ENCODE results near the gene CSNK2B.

CSNK2B gene

GRCh38 chr6:31639043-31639442, 26.8 kb upstream of the CSNK2B start:
- no peak for DNase-seq

DNA sequence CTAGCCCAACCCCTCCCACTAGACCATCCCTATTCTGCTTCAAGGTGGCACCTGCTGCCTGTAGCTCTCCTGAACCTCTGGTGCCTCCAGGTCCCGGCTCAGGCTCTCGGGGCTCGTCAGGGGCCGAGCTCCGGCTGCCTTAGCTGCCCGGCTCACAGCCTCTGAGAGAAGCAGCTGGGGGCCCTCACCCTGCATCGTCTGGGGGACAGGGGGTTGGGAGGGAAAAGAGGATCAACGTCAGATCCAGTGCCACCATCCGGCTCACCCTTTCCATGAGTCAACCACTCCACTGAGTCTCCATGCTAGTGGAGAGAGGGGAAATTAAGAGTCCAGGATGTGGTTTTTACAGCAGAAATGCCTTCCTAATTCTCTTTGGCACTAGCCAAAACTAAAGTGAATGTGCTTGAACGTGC, 26.4 kb upstream of the CSNK2B start:
- no peak for DNase-seq

- DNase-seq, result no peak
These were observed 25.3 kb upstream of the CSNK2B start for GRCh38 chr6:31640612-31641011.

- no peak for DNase-seq
These were observed 24.5 kb upstream of the CSNK2B start for GRCh38 chr6:31641370-31641769.

DNA sequence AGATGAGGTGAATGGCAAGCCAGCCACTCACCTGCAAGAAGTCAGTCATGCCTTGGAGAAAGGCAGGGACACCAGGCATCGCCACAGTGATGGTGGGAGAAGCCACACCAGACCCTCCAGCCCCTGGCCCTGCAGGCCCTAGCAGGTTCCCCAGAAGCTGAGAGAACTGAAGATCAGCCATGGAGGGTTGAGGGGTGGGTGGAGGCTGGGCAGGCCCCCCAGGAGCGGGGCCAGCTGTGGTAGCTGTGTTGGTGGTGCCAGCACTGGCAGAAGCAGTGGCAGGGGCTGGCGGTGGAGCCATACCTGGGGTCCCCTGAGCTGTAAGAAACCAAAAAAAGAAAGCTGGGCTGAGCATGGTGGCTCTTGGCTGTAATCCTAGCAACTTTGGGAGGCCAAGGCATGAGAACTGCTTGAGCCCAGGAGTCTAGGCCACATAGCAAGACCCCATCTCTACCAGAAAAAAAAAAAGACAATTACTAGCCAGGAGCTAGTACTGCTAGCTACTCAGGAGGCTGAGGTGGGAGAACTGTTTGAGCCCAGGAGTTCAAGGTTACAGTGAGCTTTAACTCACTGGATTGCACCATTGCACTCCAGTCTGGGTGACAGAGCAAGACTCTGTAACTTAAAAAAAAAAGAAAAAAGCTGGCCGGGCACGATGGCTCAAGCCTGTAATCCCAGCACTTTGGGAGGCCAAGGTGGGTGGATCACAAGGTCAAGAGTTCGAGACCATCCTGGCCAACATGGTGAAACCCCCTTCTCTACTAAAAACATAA, 22.9 kb upstream of the CSNK2B start:
- DNase-seq, result no peak

GRCh38 chr6:31643818-31644454, 21.9 kb upstream of the CSNK2B start:
- DNase-seq, result no peak

- DNase-seq, result no peak
These were observed 20.6 kb upstream of the CSNK2B start for GRCh38 chr6:31645325-31645724.

DNA sequence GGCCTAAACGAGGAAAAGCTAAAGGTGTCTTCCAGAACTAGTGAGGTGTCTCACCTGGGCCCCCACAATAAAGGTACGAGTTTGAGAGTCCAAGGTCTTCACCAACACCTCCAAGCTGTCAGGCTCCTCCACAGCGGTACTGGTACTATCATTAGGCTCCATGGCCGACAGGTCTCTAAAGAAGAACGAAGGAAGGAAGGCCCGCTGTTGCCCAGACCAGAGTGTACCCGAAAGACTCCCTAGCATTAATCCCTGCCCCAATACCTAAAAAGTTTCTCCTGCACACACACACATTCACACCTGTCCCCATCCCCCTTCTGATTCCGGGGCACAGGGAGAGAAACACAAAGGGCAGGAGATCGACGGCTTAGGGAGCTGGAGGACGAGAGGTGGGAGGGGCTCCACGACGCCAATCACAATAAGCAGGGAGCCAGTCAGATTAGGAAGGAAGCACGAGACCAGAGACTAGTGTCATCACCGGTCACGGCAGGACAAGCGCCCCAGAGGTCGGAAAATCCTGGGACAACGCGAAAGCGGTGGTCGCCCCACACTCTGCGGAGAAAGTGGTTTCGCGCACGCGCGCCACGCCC, 14.2 kb upstream of the CSNK2B start:
- DNase-seq, result peak; percentile 64

DNA sequence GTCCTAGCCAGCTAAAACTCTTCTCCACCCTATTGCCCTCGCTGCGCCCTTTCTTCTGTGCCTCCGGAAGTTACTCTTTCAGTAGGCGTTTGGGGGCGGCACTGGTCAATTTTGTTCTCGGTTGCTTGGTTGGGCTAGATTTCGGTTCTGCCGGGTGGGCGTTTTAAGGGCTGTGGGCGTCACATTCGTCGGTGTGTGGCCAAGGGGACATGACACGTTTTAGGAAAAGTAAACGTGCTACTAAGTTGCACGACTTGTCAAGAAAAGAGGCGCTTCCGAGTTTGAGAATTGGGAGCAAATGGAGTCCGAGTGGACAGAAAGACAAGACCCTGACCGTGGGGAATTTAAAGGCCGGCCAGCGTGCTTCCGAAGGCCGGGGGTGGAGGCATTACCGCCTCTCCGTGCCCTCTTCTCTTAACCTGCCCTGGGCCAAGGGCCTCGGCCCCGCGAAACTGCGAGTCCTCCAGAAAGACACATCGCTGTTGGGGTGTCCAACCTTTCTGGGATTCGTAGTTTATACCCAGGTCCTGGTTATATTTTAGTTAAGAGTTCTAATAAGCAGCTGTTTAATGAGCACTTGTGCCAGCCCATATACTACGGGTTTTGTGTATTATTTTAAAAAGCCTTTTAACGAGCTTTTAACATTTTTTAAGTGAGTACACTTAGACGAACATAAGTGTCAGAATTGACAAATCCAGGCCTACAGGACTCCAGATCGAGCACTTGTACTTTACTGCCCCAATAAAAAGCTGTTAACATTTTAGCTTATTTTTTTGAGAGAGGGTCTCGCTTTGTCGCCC, 12.8 kb upstream of the CSNK2B start:
- DNase-seq, result peak; percentile 93

- no peak for DNase-seq
These were observed 11.1 kb upstream of the CSNK2B start for GRCh38 chr6:31654574-31655348.

GRCh38 chr6:31655349-31656237, 10.3 kb upstream of the CSNK2B start, which contains the start of gene APOM:
APOM (plus strand) TSS chr6:31655894; CDS start chr6:31655967, 73 bp downstream.
- DNase-seq, result no peak

GRCh38 chr6:31657406-31658157, 8.3 kb upstream of the CSNK2B start:
- no peak for DNase-seq

- no peak for DNase-seq
These were observed 7.7 kb upstream of the CSNK2B start for GRCh38 chr6:31658158-31658688.

DNA sequence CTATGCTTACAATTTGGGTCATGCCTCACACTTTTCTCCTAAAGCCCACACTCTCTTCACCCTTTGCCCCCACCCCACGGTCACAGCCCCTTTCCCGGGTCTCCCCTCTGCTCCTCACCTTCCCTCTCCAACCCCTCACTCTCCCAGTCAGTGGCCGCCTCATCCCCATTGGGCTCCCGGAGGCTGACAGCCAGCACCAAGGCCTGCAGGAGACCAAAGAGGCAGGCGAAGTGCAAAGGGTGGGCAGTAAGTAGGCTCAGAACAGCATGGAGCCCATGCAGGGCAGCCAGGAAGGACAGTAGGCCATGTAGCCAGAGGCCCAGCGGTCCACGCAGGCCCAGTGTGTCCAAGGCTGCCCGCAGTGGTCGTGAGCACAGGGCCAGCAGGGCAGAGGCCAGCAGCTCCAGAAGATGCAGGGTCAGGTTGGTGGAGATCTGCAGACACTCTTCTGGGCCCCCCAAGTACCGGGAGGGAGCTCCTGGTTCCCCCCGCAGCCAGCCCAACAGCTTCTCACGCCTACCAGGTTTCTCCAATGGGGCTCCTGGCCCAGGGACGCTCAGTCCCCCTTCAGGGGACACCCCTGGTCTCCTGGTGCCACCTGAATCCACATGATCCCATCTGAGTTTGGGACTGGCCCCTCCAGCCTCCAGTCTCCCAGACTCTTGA, 6.8 kb upstream of the CSNK2B start:
- DNase-seq, result no peak

DNA sequence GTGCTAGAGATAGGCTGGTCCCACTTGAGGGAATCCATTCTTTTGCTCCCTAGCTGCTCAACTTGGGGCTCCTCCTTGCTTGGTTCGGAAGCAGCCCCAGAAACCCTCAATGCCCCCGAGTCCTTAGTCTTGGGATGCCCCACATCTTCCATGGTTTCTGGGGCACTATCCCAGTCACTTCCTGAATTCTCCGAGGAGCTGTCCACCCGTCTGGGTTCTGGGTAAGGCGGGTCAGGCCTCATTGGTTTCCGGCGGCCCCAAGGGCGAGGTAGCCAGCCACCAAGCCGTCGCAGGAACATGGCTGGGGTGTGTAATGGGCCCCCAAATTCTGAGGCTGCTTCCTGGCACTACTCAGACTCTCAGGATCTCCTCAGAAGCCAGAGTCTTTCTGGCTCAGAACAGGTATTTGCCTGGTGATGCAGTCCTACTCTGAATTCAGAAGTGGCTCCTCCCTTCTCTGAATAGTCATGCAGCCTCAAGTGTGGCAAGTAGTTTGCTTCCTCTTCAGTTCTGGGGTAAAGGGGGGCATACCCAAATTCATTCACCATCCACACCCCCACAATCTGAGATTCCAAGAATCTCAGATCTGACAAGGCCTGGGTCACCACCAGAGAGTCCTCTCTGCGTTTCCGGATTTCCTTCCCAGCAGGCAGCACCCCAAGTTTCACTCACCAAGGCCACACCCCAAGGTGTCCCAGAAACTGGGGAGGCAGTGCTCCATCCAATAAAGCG, 6.1 kb upstream of the CSNK2B start:
- no peak for DNase-seq

GRCh38 chr6:31660381-31661261, 5.3 kb upstream of the CSNK2B start, which contains the start of gene C6orf47:
C6orf47 (minus strand) TSS chr6:31660778; CDS start chr6:31659947, 831 bp downstream.
- peak; percentile 71 for DNase-seq

DNA sequence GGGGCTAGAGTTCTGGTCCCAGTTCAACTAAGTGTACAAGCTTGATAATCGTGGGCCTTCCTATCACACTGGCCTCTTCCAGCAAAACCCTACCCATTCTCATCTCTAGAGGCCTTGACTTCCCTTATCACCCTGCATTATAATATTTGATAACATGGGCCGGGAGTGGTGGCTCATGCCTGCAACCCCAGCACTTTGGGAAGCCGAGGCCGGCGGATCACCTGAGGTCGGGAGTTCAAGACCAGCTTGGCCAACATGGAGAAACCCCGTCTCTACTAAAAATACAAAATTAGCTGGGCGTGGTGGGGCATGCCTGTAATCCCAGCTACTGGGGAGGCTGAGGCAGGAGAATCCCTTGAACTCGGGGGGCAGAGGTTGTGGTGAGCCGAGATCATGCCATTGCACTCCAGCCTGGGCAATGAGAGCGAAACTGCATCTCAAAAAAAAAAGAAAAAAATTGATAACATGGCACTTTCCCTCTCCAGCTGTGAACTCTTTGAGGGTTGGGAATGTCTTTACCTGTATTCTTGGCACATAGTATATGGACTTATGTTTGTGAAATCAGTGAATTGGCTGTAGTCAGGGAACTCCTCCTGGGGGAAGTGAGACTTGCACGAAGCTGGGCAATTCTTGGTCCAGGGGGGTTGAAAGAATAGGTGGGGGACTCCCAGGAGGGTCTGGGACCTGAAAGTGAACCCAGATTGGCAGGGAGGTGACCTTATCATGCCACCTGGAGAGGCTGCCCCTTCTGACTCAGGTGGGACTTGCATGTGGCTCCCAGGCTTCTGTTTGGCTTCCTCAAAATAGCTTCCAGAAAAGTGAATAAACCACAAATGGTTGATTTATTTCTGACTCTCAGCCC, 4.4 kb upstream of the CSNK2B start:
- no peak for DNase-seq

Measured in kidney glomerular epithelial cell (primary cell).